ENCODE data around the gene OSBP. TPM values are rescaled to one million over a fixed set of nuclear protein-coding genes. Genes with fewer than 3 reads are reported as not detected.

OSBP gene
- total and polyA plus RNA-seq, 9 of the 15 experiments (the other 6 are each of a cell fraction or from before 2014, with no cell fraction given) = 11.7 to 49.0 (median 28.7) TPM

- TF ChIP-seq ZNF589 (CRISPR knock-in tag; IDR thresholded peaks at IDR 0.05; ENCODE audit: low read depth) (peak; percentile 18; the same call in 1 of the 2 replicates), TRIM25 (IDR thresholded peaks at IDR 0.05; ENCODE audit: borderline replicate concordance) (peak; percentile 79; the same call in 1 of the 2 replicates), MLLT1 (IDR thresholded peaks at IDR 0.05) (peak; percentile 70 to 91), SUPT5H (IDR thresholded peaks at IDR 0.05) (no peak), ZNF395 (CRISPR knock-in tag; IDR thresholded peaks at IDR 0.05) (0 out of 2 replicates have a peak, but pooled peaks have one; percentile 23), HLTF (IDR thresholded peaks at IDR 0.05) (0 out of 2 replicates have a peak, but pooled peaks have one; percentile 79), KDM1A (IDR thresholded peaks at IDR 0.05) (peak in 1 of 2 experiments; percentile 63; a peak in 1 of 4 replicates), ZNF217 (CRISPR knock-in tag; IDR thresholded peaks at IDR 0.05) (no peak), GTF3C2 (IDR thresholded peaks at IDR 0.05; ENCODE audit: borderline replicate concordance, extremely low read depth, insufficient read length) (no peak), HBP1 (CRISPR knock-in tag; IDR thresholded peaks at IDR 0.05) (peak; percentile 1; the same call in 1 of the 2 replicates), MAFK (IDR thresholded peaks at IDR 0.05; ENCODE audit: low read length) (no peak), CHAMP1 (IDR thresholded peaks at IDR 0.05) (peak; percentile 8; the same call in 1 of the 2 replicates), ZNF830 (CRISPR knock-in tag; IDR thresholded peaks at IDR 0.05) (0 out of 2 replicates have a peak, but pooled peaks have one; percentile 25), MYC (IDR thresholded peaks at IDR 0.05; ENCODE audit: low read depth, low read length) (0 out of 2 replicates have a peak, but pooled peaks have one; percentile 1), MYC (CRISPR knock-in tag; IDR thresholded peaks at IDR 0.05; ENCODE audit: borderline replicate concordance, low read depth) (no peak), ZNF77 (CRISPR knock-in tag; IDR thresholded peaks at IDR 0.05) (no peak), ARNT (IDR thresholded peaks at IDR 0.05) (0 out of 4 replicates have a peak, but pooled peaks of 1 of the 2 experiments have one; percentile 47), MAFF (IDR thresholded peaks at IDR 0.05; ENCODE audit: low read length) (no peak)
These were observed 70.8 kb downstream of the OSBP start (continued) for GRCh38 chr11:59544869-59545178.

All from K562 (cell line).